K562 (cell line): Measurements from ENCODE around the gene CCN5.
"Not testable (repeated sequence)": the region's sequence is repeated elsewhere in the genome, so short reads cannot be mapped to it uniquely, and the experiment has no call there.

Experiments used
- CBFB ChIP-seq: sonication (generic); formaldehyde crosslinking; IDR thresholded peaks from 2 replicates; pipeline ENCODE4 v1.4.0; 2020; ENCODE audit warnings: mild to moderate bottlenecking, missing genetic modification reagents
- EZH2 ChIP-seq: IDR thresholded peaks from 2 replicates; pipeline ENCODE4 v1.6.1; 2012; ENCODE audit warnings: low read depth, mild to moderate bottlenecking, inconsistent platforms, low read length, borderline replicate concordance
- POLR2AphosphoS2 ChIP-seq: IDR thresholded peaks from 2 replicates; pipeline ENCODE4 v1.6.1; 2012; ENCODE audit warnings: low read length, improper control_type of control experiment
- POLR2AphosphoS5 ChIP-seq: IDR thresholded peaks from 2 replicates; pipeline ENCODE4 v1.6.1; 2011; ENCODE audit warnings: mild to moderate bottlenecking, low read depth, low read length, moderate library complexity; ENCODE audit not compliant: control insufficient read depth, insufficient read depth
- SREBF2 ChIP-seq: sonication (generic); formaldehyde crosslinking; IDR thresholded peaks from 2 replicates; pipeline ENCODE4 v1.4.0; 2020; ENCODE audit warnings: mild to moderate bottlenecking, missing genetic modification reagents
- ZBTB17 ChIP-seq: fragments of 450-650 bp; formaldehyde crosslinking; IDR thresholded peaks from 2 replicates; pipeline ENCODE4 v1.4.0; 2020; ENCODE audit warnings: mild to moderate bottlenecking
- ZFP36 ChIP-seq: fragments of 150-350 bp; IDR thresholded peaks from 2 replicates; pipeline ENCODE4 v1.6.1; 2018; ENCODE audit warnings: low read length, low read depth; ENCODE audit not compliant: partially characterized antibody
- ZNF3 ChIP-seq: fragments of 250-450 bp; sonication (Bioruptor Pico); IDR thresholded peaks from 2 replicates; pipeline ENCODE4 v1.5.0; 2021; ENCODE audit warnings: mild to moderate bottlenecking, moderate library complexity
- ZNF764 ChIP-seq: fragments of 250-450 bp; sonication (Bioruptor Pico); IDR thresholded peaks from 2 replicates; pipeline ENCODE4 v1.4.0; 2020; ENCODE audit warnings: low read depth, mild to moderate bottlenecking, moderate library complexity
- TF ChIP-seq, protein P1 (sequence below): sonication (generic); formaldehyde crosslinking; IDR thresholded peaks from 2 replicates; pipeline ENCODE4 v1.8.1; 2023; ENCODE audit warnings: mild to moderate bottlenecking, missing genetic modification reagents
- TF ChIP-seq, protein P2 (sequence below): fragments of 450-650 bp; IDR thresholded peaks from 2 replicates; pipeline ENCODE4 v1.6.1; 2016

DNA sequence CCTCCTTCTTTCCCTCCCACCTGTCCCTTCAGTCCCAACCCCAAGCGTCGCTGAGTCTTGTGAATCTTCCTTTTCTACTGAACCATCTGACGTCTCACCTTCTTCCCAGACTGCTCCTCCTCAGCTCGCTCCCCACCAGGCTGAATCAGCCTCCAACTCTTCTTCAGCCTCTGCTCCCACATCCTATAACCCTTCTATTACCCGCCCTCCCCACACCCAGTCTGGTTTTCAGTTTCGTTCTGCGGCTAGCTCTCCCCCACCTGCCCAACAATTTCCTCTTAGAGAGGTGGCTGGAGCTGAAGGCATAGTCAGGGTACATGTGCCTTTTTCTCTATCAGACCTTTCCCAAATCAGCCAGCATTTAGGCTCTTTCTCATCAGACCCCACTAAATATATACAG, 43.6 kb upstream of the CCN5 start:
- TF ChIP-seq POLR2AphosphoS5; POLR2AphosphoS2; ZFP36; ZNF764 (CRISPR knock-in tag); ZBTB17 (CRISPR knock-in tag); CBFB; ZNF3; EZH2; SREBF2 (CRISPR knock-in tag): not testable (repeated sequence)
- TF ChIP-seq, protein P1, sequence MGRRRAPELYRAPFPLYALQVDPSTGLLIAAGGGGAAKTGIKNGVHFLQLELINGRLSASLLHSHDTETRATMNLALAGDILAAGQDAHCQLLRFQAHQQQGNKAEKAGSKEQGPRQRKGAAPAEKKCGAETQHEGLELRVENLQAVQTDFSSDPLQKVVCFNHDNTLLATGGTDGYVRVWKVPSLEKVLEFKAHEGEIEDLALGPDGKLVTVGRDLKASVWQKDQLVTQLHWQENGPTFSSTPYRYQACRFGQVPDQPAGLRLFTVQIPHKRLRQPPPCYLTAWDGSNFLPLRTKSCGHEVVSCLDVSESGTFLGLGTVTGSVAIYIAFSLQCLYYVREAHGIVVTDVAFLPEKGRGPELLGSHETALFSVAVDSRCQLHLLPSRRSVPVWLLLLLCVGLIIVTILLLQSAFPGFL: not testable (repeated sequence)
- TF ChIP-seq, protein P2, sequence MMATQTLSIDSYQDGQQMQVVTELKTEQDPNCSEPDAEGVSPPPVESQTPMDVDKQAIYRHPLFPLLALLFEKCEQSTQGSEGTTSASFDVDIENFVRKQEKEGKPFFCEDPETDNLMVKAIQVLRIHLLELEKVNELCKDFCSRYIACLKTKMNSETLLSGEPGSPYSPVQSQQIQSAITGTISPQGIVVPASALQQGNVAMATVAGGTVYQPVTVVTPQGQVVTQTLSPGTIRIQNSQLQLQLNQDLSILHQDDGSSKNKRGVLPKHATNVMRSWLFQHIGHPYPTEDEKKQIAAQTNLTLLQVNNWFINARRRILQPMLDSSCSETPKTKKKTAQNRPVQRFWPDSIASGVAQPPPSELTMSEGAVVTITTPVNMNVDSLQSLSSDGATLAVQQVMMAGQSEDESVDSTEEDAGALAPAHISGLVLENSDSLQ: not testable (repeated sequence)
